Type B pancreatic cell (in vitro differentiated cells): ENCODE results near the gene ARHGEF28. TPM values are rescaled to one million over a fixed set of nuclear protein-coding genes. Genes with fewer than 3 reads are reported as not detected.
A peak's percentile ranks its signal among the peaks of the same experiment; 100 is the strongest.

Experiments
- DNase-seq: peaks from one replicate; pipeline ENCODE4 v3.0.0; 2021; ENCODE audit warnings: mixed read lengths; ENCODE audit not compliant: unreplicated experiment; ENCODE audit errors: extremely low spot score
- H3K27ac Mint-ChIP-seq: 2 replicates; pipeline ENCODE4 v1.8.0; 2021; ENCODE audit warnings: mild to moderate bottlenecking, mixed read lengths
- H3K27me3 Mint-ChIP-seq: 2 replicates; pipeline ENCODE4 v1.8.0; 2021; ENCODE audit warnings: mixed read lengths
- H3K36me3 Mint-ChIP-seq: 2 replicates; pipeline ENCODE4 v1.8.0; 2021; ENCODE audit warnings: mixed read lengths
- H3K4me1 Mint-ChIP-seq: one replicate; pipeline ENCODE4 v1.8.0; 2021; ENCODE audit warnings: mixed read lengths; ENCODE audit not compliant: unreplicated experiment
- H3K4me3 Mint-ChIP-seq: 2 replicates; pipeline ENCODE4 v1.8.0; 2021; ENCODE audit warnings: mild to moderate bottlenecking, mixed read lengths
- H3K9me3 Mint-ChIP-seq: 2 replicates; pipeline ENCODE4 v1.8.0; 2021; ENCODE audit warnings: mixed read lengths
- CTCF ChIP-seq: fragments of 200-600 bp; sonication (generic); conservative IDR thresholded peaks from 2 replicates; pipeline ENCODE4 v1.5.0; 2021; ENCODE audit warnings: antibody characterized with exemption, mild to moderate bottlenecking
- total RNA-seq: library from RNA; stranded (reverse); gene quantifications from 2 replicates; pipeline ENCODE4 v1.2.1, GENCODE V29; 2021; ENCODE audit warnings: low replicate concordance

The ARHGEF28 gene
- total RNA-seq, 1 donor from 2014 or later: 24.9 TPM

GRCh38 chr5:73605223-73606087 is 20.5 kb upstream of the ARHGEF28 start:
- peak overlapping the region; percentile 2 for H3K27ac Mint-ChIP-seq
- TF ChIP-seq CTCF: no peak
- H3K4me3 Mint-ChIP-seq: no peak overlapping the region
- H3K9me3 Mint-ChIP-seq: peaks cover 5% of the 10 kb centered on the region
- no peaks in the 10 kb centered on the region for H3K36me3 Mint-ChIP-seq
- H3K4me1 Mint-ChIP-seq: no peaks in the 10 kb centered on the region
- no peaks in the 10 kb centered on the region for H3K27me3 Mint-ChIP-seq
- DNase-seq: no peak

DNA sequence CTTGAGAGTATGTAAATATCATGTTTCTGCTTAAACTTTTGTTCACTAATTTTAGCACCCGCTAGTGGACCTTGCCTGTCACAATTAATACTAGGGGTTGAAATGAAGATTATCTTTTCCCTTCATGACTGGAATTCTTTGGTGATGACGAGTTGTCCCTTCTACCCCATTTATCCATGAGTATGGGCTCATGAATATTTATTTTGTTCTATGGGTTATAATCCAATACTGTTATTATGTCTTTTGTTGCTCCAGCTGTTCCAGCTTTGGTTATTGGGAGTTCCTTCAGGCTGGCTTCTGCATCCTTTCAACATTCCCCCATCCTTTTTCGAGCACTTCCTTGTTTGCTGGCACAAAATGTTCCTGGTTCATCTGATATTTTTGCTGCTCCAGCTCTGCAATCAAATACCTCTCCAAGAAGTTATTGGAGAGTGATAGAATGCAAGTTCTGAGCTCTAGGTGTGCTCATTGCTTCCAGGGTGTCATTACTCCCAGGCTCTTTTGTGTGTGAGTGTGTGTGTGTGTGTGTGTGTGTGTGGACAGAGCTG is 19.7 kb upstream of the ARHGEF28 start:
- no peak overlapping the region for H3K27ac Mint-ChIP-seq
- H3K4me1 Mint-ChIP-seq: no peaks in the 10 kb centered on the region
- H3K27me3 Mint-ChIP-seq: no peaks in the 10 kb centered on the region
- no peak for TF ChIP-seq CTCF
- H3K36me3 Mint-ChIP-seq: no peaks in the 10 kb centered on the region
- H3K9me3 Mint-ChIP-seq: peaks cover 5% of the 10 kb centered on the region
- no peak overlapping the region for H3K4me3 Mint-ChIP-seq
- DNase-seq: no peak

- H3K36me3 Mint-ChIP-seq: no peaks in the 10 kb centered on the region
- no peaks in the 10 kb centered on the region for H3K27me3 Mint-ChIP-seq
- H3K27ac Mint-ChIP-seq: no peak overlapping the region
- H3K9me3 Mint-ChIP-seq: no peaks in the 10 kb centered on the region
- H3K4me1 Mint-ChIP-seq: no peaks in the 10 kb centered on the region
- no peak overlapping the region for H3K4me3 Mint-ChIP-seq
- no peak for DNase-seq
- TF ChIP-seq CTCF: no peak
Observed at GRCh38 chr5:73607228-73607627, 18.8 kb upstream of the ARHGEF28 start.

DNA sequence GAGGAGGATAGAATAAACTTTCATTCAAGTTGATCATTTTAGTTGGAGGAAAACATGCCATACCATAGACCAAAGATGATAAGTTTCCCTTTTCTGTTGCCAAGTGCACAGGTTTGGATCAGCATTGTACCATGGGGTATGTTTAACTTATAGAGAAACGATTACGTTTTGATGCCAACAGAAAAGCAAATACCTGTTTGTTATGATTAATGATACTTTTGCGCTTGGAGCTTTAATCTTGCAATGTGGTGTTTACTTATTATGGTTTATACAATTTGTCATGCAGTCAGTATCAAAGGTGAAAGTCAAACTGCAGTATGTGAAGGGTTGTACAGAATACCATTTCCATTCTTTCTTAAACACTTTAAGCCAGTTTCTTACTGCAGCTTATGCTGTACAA is 13.2 kb upstream of the ARHGEF28 start:
- H3K9me3 Mint-ChIP-seq: peaks cover 6% of the 10 kb centered on the region
- no peak overlapping the region for H3K27ac Mint-ChIP-seq
- TF ChIP-seq CTCF: no peak
- H3K36me3 Mint-ChIP-seq: no peaks in the 10 kb centered on the region
- H3K4me1 Mint-ChIP-seq: no peaks in the 10 kb centered on the region
- H3K4me3 Mint-ChIP-seq: no peak overlapping the region
- DNase-seq: no peak
- H3K27me3 Mint-ChIP-seq: peaks cover 3% of the 10 kb centered on the region

DNA sequence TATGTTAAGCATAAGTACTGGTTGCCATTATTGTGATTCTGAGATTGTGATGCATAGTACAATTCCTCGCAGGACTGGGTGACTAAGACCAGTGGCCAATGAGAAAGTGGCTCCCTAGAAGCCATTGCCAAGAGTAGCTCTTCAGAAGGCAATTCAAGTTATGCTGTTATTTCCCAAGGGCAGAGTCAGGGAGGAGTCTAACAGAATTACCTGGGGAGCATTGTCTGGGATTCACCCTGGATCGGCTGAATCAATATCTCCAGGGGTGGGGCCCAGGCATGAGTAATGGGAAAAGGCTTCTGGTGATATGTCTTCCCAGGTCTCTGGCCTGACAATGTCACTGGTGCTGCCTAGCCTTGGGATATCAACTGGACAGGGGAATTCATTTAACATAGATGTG is 10.9 kb upstream of the ARHGEF28 start:
- Mint-ChIP-seq H3K4me3 (no peak overlapping the region), H3K36me3 (no peaks in the 10 kb centered on the region), H3K9me3 (peaks cover 6% of the 10 kb centered on the region), H3K27ac (no peak overlapping the region), H3K4me1 (peaks cover 2% of the 10 kb centered on the region), H3K27me3 (peaks cover 3% of the 10 kb centered on the region)
- DNase-seq: no peak
- TF ChIP-seq CTCF: no peak
